GM21723 (cell line): ENCODE results near the gene CHD6.

Experiments used
- ATAC-seq: cut with Tn5 transposase; IDR thresholded peaks from one replicate; pipeline ENCODE4 v1.9.1; 2021; ENCODE audit warnings: mild to moderate bottlenecking, moderate library complexity; ENCODE audit not compliant: unreplicated experiment

The CHD6 gene

GRCh38 chr20:41406896-41407444 is 211.2 kb downstream of the CHD6 start:
- no peak for ATAC-seq

GRCh38 chr20:41406353-41406752 is 211.8 kb downstream of the CHD6 start:
- no peak for ATAC-seq

GRCh38 chr20:41405436-41405835 is 212.7 kb downstream of the CHD6 start:
- ATAC-seq, result no peak

- no peak for ATAC-seq
These were observed 214.6 kb downstream of the CHD6 start for GRCh38 chr20:41403604-41404003.

- ATAC-seq, result no peak
These were observed 219.8 kb downstream of the CHD6 start for GRCh38 chr20:41398408-41398807.

- no peak for ATAC-seq
These were observed 222.2 kb downstream of the CHD6 start for GRCh38 chr20:41395667-41396664.

GRCh38 chr20:41394931-41395666 is 223.1 kb downstream of the CHD6 start:
- no peak for ATAC-seq

- ATAC-seq, result no peak
These were observed 224.1 kb downstream of the CHD6 start for GRCh38 chr20:41394081-41394480.

GRCh38 chr20:41393705-41394066 is 224.5 kb downstream of the CHD6 start:
- ATAC-seq, result no peak

- no peak for ATAC-seq
These were observed 225.1 kb downstream of the CHD6 start for GRCh38 chr20:41392871-41393704.

- no peak for ATAC-seq
These were observed 225.9 kb downstream of the CHD6 start for GRCh38 chr20:41392295-41392694.

- no peak for ATAC-seq
These were observed 226.6 kb downstream of the CHD6 start for GRCh38 chr20:41391587-41392001.

GRCh38 chr20:41390889-41391288 is 227.3 kb downstream of the CHD6 start:
- no peak for ATAC-seq

- ATAC-seq, result no peak
These were observed 230.7 kb downstream of the CHD6 start for GRCh38 chr20:41387444-41387851.

GRCh38 chr20:41386502-41387427 is 231.4 kb downstream of the CHD6 start:
- no peak for ATAC-seq

GRCh38 chr20:41382791-41383305 is 235.3 kb downstream of the CHD6 start:
- no peak for ATAC-seq

- ATAC-seq, result no peak
These were observed 237.5 kb downstream of the CHD6 start for GRCh38 chr20:41380551-41381193.

- no peak for ATAC-seq
These were observed 238.6 kb downstream of the CHD6 start for GRCh38 chr20:41379551-41379950.

GRCh38 chr20:41377275-41377674 is 240.9 kb downstream of the CHD6 start:
- ATAC-seq, result no peak
